ENCODE data around the gene LINGO3.
A peak's percentile ranks its signal among the peaks of the same experiment; 100 is the strongest.

LINGO3 gene

GRCh38 chr19:2328401-2329148 is 20.6 kb upstream of the LINGO3 start, which contains the start of the genes LSM7 and SPPL2B:
Gene LSM7, minus strand, starts transcription at chr19:2328586. Its CDS starts 20 bp downstream, at chr19:2328566.
Gene SPPL2B, plus strand, starts transcription at chr19:2328684. Its CDS starts 26 bp downstream, at chr19:2328710.
- POLR2A ChIA-PET: interaction anchor here (0.5 kb wide), 1 partner anchor 10 kb away, joined by 6 read pairs; no protein-coding TSS in a partner anchor
- peak; percentile 99 for DNase-seq (ENCODE audit: extremely low spot score)
- CTCF ChIA-PET: interaction anchor here (1.0 to 1.2 kb wide), 2 partner anchors 173 to 285 kb away, joined by 3 to 4 read pairs; no protein-coding TSS in a partner anchor
- TF ChIP-seq CTCF (IDR thresholded peaks at IDR 0.05; ENCODE audit: control extremely low read depth, extremely low read depth, low read depth, missing control alignments): no peak

- CTCF ChIA-PET: interaction anchor here (1.0 to 1.4 kb wide), 3 partner anchors 12 to 286 kb away, joined by 3 to 4 read pairs (median 4); no protein-coding TSS in a partner anchor
- TF ChIP-seq CTCF (IDR thresholded peaks at IDR 0.05; ENCODE audit: control extremely low read depth, extremely low read depth, low read depth, missing control alignments): no peak
- POLR2A ChIA-PET: interaction anchor here (0.5 to 0.9 kb wide), 2 partner anchors 9 to 148 kb away, joined by 3 to 6 read pairs; partner anchors contain the start of gene GADD45B
- peak; percentile 82 for DNase-seq (ENCODE audit: extremely low spot score)
These were observed 19.9 kb upstream of the LINGO3 start for GRCh38 chr19:2327773-2328400.

GRCh38 chr19:2326699-2327360 is 18.9 kb upstream of the LINGO3 start:
- ChIA-PET POLR2A (interaction anchor here (0.6 kb wide), 1 partner anchor 184 kb away, joined by 5 read pairs; no protein-coding TSS in a partner anchor), CTCF (interaction anchor here (0.7 to 1.9 kb wide), 7 partner anchors 11 to 287 kb away, joined by 3 to 6 read pairs (median 3); partner anchors contain the start of gene AP3D1)
- no peak for TF ChIP-seq CTCF (IDR thresholded peaks at IDR 0.05; ENCODE audit: control extremely low read depth, extremely low read depth, low read depth, missing control alignments)

GRCh38 chr19:2325281-2326046 is 17.5 kb upstream of the LINGO3 start:
- CTCF ChIA-PET: interaction anchor here (1.0 to 1.9 kb wide), 4 partner anchors 14 to 174 kb away, joined by 3 to 6 read pairs (median 4); partner anchors contain the start of gene AP3D1
- no peak for DNase-seq (ENCODE audit: extremely low spot score)
- TF ChIP-seq CTCF (IDR thresholded peaks at IDR 0.05; ENCODE audit: control extremely low read depth, extremely low read depth, low read depth, missing control alignments): no peak
- POLR2A ChIA-PET: no interaction called here

More at GRCh38 chr19:2326699-2327360, 18.9 kb upstream of the LINGO3 start:
- no peak for DNase-seq (ENCODE audit: extremely low spot score)

- TF ChIP-seq CTCF (IDR thresholded peaks at IDR 0.05; ENCODE audit: control extremely low read depth, extremely low read depth, low read depth, missing control alignments): no peak
- no peak for DNase-seq (ENCODE audit: extremely low spot score)
- CTCF ChIA-PET: interaction anchor here (0.8 to 1.3 kb wide), 2 partner anchors 8 to 84 kb away, joined by 3 read pairs; no protein-coding TSS in a partner anchor
- POLR2A ChIA-PET: interaction anchor here (0.6 to 0.7 kb wide), 2 partner anchors 42 to 235 kb away, joined by 3 read pairs; partner anchors contain the start of gene PEAK3
These were observed 16.4 kb upstream of the LINGO3 start for GRCh38 chr19:2324220-2324948.

Data from GM10248 (cell line).